Testis (tissue), 3 donors: ENCODE measurements around the gene OR6C2. TPM values are rescaled to one million over a fixed set of nuclear protein-coding genes. Genes with fewer than 3 reads are reported as not detected.
"Not testable (repeated sequence)": the region's sequence is repeated elsewhere in the genome, so short reads cannot be mapped to it uniquely, and the experiment has no call there.

ENCODE experiments used
- DNase-seq: peaks from one replicate; pipeline ENCODE4 v3.0.0-alpha.2; 2019
- H3K27ac ChIP-seq, 2 donors: fragments of 200-600 bp; sonication (generic); one replicate each; pipeline ENCODE4 v1.5.1; 2019
- H3K27me3 ChIP-seq: fragments of 200-600 bp; sonication (generic); one replicate; pipeline ENCODE4 v1.5.1; 2019
- H3K36me3 ChIP-seq: fragments of 200-600 bp; sonication (generic); one replicate; pipeline ENCODE4 v1.5.1; 2017; ENCODE audit warnings: low read depth; ENCODE audit errors: missing control alignments
- H3K4me1 ChIP-seq: fragments of 200-600 bp; sonication (generic); one replicate; pipeline ENCODE4 v1.5.1; 2019
- H3K4me3 ChIP-seq, 2 donors: fragments of 200-600 bp; sonication (generic); one replicate each; pipeline ENCODE4 v1.5.1; 2017 to 2019
- H3K9me3 ChIP-seq: fragments of 200-600 bp; sonication (generic); one replicate; pipeline ENCODE4 v1.5.1; 2017
- CTCF ChIP-seq, 3 experiments: fragments of 450-650 bp in 2 of 3; fragments of 200-600 bp in 1 of 3; sonication (generic) in 1 of 3; IDR thresholded peaks; one replicate each; pipeline ENCODE4 v1.5.1; 2016 to 2019; ENCODE audit warnings: antibody characterized with exemption in 3 of 3, mild to moderate bottlenecking in 2 of 3, moderate library complexity in 1 of 3
- POLR2A ChIP-seq: fragments of 450-650 bp; IDR thresholded peaks from one replicate; pipeline ENCODE4 v1.6.1; 2017; ENCODE audit warnings: antibody characterized with exemption, mild to moderate bottlenecking, moderate library complexity
- WGBS, 2 donors: methylation state at CpG; one replicate each; pipeline ENCODE4 v1.1.5; 2018; 5-methylcytosine and 5-hydroxymethylcytosine counted together
- intact Hi-C: fragments of 100-400 bp; cut with DNase I; formaldehyde crosslinking; loops from one replicate; pipeline ENCODE4 v1.15.1; 2023; ENCODE audit warnings: low total_unique reads
- polyA plus RNA-seq: library from polyadenylated mRNA; stranded (reverse); fragments of 350-450 nt; fragmentation: Illumina TruSeq; extraction: RNeasy Lipid Tissue Mini Kit (QIAGEN cat#74804); gene quantifications from one replicate; pipeline ENCODE4 v1.2.3, GENCODE V29; 2014; ENCODE audit warnings: low read depth, low replicate concordance; ENCODE audit not compliant: insufficient read depth
- total RNA-seq, 2 donors: library from RNA; depleted of rRNA; stranded (reverse); fragments of >200 nt; gene quantifications; one replicate each; pipeline ENCODE4 v1.2.3, GENCODE V29; 2016

OR6C2 gene
- total and polyA plus RNA-seq, 3 donors from 2014 or later, result 0.12 TPM; not detected in 2

GRCh38 chr12:55445357-55445756 lies 1.5 kb downstream of the OR6C2 start:
- H3K27ac ChIP-seq, result no peak overlapping the region
- H3K4me3 ChIP-seq, result no peak overlapping the region
- WGBS, 2 donors, result 88 to 93% methylated on average over 1 of the region's 1 CpG
- H3K27me3 ChIP-seq, result no peaks in the 10 kb centered on the region
- no peaks in the 10 kb centered on the region for H3K9me3 ChIP-seq
- intact Hi-C loops, result no loop called here
- no peaks in the 10 kb centered on the region for H3K36me3 ChIP-seq
- H3K4me1 ChIP-seq, result no peaks in the 10 kb centered on the region
- no peak for DNase-seq
- TF ChIP-seq POLR2A (no peak), CTCF (IDR thresholded peaks at IDR 0.05) (no peak)

- TF ChIP-seq CTCF (IDR thresholded peaks at IDR 0.05), result peak in 1 of 3 experiments; percentile 22
- no peak for TF ChIP-seq POLR2A
- Histone ChIP-seq H3K27me3 (no peaks in the 10 kb centered on the region), H3K9me3 (no peaks in the 10 kb centered on the region), H3K4me3 (no peak overlapping the region), H3K4me1 (no peaks in the 10 kb centered on the region), H3K36me3 (no peaks in the 10 kb centered on the region), H3K27ac (no peak overlapping the region)
- 47 to 69% methylated on average over 5 of the region's 5 CpGs for WGBS, 2 donors
- DNase-seq, result no peak
- intact Hi-C loops, result no loop called here
Measured at GRCh38 chr12:55446326-55446725, 2.5 kb downstream of the OR6C2 start.

GRCh38 chr12:55448825-55449224 lies 4.9 kb downstream of the OR6C2 start:
- no peak overlapping the region for H3K4me3 ChIP-seq
- no peak for DNase-seq
- no peaks in the 10 kb centered on the region for H3K4me1 ChIP-seq
- no peaks in the 10 kb centered on the region for H3K27me3 ChIP-seq
- TF ChIP-seq CTCF (IDR thresholded peaks at IDR 0.05), result no peak
- no peak for TF ChIP-seq POLR2A
- no peaks in the 10 kb centered on the region for H3K36me3 ChIP-seq
- H3K9me3 ChIP-seq, result no peaks in the 10 kb centered on the region
- intact Hi-C loops, result no loop called here
- no peak overlapping the region for H3K27ac ChIP-seq

GRCh38 chr12:55464926-55465325 lies 21.1 kb downstream of the OR6C2 start:
- DNase-seq, H3K4me1 ChIP-seq, H3K27ac ChIP-seq, H3K27me3 ChIP-seq, H3K4me3 ChIP-seq, H3K36me3 ChIP-seq, H3K9me3 ChIP-seq, intact Hi-C loops: not testable (repeated sequence)
- 82 to 96% methylated on average over 1 of the region's 1 CpG for WGBS, 2 donors

GRCh38 chr12:55467836-55468235 lies 24.0 kb downstream of the OR6C2 start:
- H3K36me3 ChIP-seq, result no peaks in the 10 kb centered on the region
- TF ChIP-seq POLR2A (no peak), CTCF (IDR thresholded peaks at IDR 0.05) (no peak)
- intact Hi-C loops, result no loop called here
- H3K9me3 ChIP-seq, result no peaks in the 10 kb centered on the region
- no peaks in the 10 kb centered on the region for H3K4me1 ChIP-seq
- no peaks in the 10 kb centered on the region for H3K27me3 ChIP-seq
- WGBS, 2 donors, result 37 to 38% methylated on average over 2 of the region's 2 CpGs
- no peak overlapping the region for H3K27ac ChIP-seq
- no peak overlapping the region for H3K4me3 ChIP-seq
- DNase-seq, result no peak
